Astrocyte (in vitro differentiated cells and primary cell): ENCODE measurements around the gene FIZ1.

Experiments
- CTCF ChIP-seq: IDR thresholded peaks from 2 replicates; pipeline ENCODE4 v1.5.1; 2011; ENCODE audit warnings: low read depth, mild to moderate bottlenecking, inconsistent platforms, low read length, moderate library complexity; ENCODE audit not compliant: insufficient read depth
- EZH2 ChIP-seq: IDR thresholded peaks from 2 replicates; pipeline ENCODE4 v1.6.1; 2012; ENCODE audit warnings: mild to moderate bottlenecking, low read length, inconsistent platforms; ENCODE audit not compliant: insufficient read depth

GRCh38 chr19:55549500-55550320 lies 49.6 kb downstream of the FIZ1 start:
- TF ChIP-seq CTCF (no peak), EZH2 (no peak)
